Stimulated activated CD8-positive, alpha-beta memory T cell treated with anti-CD3 and anti-CD28 coated beads, Interleukin-15, amount 100 ng/mL, for 48 hours (primary cell): ENCODE data around the gene CFAP46.
"Not testable (repeated sequence)": the region's sequence is repeated elsewhere in the genome, so short reads cannot be mapped to it uniquely, and the experiment has no call there.

ENCODE experiments used
- DNase-seq, 2 donors: peaks; one replicate each; pipeline ENCODE4 v3.0.0-alpha.2; 2020; ENCODE audit warnings: low read depth in 2 of 2

Gene CFAP46

DNA sequence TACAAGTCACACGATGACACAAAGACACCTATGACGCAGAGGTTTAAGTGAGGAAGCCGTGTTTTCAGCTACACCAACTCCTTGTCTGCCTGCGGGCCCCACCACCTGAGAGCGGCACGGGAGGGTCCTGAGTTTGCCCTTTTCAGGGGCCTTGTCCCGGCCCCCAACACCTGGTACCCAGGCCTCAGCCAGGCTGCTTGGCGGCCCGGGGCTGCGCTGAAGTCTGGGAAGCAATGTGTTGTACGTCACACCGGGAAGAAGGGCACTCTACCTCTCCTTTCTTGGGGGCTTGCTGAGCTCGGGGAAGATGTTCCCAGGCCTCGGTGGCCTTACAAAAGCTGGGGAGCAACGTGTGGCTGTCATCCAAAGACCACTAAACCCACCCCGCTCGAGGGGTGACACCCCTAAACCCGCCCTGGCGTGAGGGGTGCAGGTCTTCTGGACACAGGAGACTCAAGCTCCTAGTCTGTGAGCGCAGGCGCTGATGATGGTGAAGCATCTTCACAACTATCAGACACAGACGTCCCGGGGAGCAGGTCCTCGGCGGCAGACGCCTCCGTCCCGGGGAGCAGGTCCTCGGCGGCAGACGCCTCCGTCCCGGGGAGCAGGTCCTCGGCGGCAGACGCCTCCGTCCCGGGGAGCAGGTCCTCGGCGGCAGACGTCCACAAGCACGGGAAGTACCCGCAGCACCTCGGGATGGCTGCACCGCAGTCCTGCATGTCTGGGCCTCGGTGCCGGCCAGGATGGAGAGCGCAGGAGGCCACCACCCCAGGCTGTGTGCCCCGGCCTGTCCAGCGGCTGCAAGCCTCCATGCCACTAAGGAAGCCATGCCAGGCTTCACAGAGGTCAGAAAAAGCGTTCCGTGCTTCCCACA, 15.4 kb downstream of the CFAP46 start:
- no peak for DNase-seq

DNA sequence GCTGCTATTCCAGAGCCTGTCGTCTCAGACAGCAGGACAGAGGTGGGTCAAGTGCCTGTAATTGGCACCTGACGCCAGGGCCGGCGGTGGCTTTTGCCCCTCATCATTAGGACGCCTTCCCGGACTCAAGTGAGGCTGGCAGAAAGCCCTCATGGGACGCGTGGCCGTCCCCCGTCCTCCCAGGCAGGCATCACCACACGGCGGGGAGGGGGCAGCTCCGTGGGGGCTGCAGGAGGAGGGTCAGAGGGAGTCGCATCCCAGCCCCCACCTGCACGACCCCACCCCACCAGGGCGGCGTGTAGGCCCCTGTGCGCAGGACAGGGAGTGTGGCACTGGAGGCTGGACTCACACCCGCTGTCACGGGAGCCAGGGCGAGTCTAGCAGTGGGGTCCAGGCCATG, 16.3 kb downstream of the CFAP46 start:
- no peak for DNase-seq

DNA sequence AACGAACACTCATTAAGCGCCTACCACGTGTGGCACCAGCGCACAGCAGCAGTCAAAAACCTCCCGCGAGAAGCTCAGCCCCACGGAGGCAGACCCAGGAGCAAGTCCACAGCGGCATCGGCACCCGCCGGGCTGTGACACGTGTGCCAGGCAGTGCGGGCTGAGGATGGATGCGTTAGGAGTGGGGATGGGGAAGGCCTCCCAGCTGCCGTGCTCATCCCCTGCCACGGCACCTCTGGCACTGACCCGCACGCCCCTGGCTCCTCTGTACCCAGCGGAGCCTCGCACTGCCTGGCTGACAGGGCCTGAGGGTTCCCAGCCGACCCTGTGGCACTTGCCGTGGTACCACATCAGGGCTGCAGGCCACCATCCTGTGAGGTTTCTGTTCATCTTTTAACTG, 16.8 kb downstream of the CFAP46 start:
- DNase-seq = no peak

DNA sequence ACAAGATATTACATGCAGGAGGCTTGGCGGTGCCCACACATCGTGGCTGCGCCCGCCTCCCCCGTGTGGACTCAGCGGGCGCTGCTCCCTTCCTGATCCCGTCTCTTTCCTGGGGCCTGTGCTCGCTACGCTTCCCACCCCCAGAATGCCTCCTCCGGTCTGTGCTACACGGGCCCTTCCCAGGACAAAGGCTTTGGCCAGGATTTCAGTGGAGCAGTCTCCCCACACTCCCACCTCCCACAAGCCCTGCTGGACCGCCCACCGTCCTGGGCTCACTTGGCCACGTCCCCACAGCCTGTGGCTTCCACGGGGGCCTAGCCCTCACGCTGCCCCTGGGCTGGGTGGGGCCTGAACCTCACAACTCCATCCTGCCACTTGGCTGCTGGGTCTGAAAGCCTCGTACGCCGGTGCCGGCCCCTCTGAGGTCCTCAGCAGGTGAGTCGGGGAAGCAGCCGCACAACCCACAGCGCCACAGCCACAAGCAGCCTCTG, 17.3 kb downstream of the CFAP46 start:
- no peak for DNase-seq

DNA sequence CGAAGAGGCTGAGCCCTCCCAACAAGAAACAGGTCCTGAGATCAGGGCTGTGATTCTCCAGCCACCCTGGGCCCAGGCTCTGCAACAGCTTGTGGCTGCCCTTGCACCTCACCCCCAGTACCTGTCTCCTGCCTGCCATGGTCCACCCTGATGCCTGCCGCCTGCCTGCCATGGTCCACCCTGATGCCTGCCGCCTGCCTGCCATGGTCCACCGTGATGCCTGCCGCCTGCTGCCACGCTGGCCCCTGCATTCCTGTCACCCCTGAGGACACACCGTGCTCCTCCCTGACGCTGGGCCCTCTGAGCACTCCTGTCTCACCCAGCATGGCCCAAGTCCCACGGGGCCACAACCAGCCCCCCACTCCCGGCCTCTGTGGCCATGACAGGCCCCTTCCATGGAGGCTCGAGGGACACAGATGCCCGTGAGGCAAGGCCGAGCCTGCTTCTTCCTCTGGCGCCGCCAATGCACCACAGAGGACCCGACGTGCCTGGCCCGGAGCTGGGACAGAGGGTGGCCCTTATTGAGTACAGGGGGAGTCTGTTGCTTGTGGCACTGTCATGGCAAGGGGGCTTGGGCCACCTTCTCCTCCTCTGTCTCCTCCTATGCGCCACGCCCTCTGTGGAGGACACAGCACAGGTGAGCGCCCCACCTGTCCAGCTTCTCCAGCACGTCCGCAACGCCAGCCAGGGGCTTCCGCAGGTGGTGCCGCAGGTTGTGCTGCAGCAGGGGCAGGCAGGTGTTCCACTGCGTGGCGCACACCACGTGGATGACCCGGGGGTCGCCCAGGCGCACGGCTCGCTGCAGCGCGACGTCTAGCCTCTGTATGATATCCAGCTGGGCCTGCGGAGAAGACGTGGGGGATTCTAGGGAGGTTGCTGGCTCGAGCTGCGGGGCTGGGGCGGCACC, 18.1 kb downstream of the CFAP46 start:
- no peak for DNase-seq

DNA sequence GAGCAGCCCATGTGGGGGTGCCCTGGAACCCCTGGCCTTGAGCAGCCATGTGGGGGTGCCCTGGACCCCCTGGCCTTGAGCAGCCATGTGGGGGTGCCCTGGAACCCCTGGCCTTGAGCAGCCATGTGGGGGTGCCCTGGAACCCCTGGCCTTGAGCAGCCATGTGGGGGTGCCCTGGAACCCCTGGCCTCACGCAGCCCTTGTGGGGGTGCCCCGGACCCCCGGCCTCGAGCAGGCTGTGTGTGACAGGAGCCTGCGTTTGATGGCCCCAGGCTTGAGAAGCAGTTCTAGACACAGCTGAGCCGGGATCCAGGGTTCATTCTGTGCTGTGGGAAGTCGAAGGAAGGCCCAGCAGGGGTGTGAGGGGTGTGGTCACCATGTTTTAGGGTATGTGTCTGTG, 19.0 kb downstream of the CFAP46 start:
- not testable (repeated sequence) for DNase-seq

DNA sequence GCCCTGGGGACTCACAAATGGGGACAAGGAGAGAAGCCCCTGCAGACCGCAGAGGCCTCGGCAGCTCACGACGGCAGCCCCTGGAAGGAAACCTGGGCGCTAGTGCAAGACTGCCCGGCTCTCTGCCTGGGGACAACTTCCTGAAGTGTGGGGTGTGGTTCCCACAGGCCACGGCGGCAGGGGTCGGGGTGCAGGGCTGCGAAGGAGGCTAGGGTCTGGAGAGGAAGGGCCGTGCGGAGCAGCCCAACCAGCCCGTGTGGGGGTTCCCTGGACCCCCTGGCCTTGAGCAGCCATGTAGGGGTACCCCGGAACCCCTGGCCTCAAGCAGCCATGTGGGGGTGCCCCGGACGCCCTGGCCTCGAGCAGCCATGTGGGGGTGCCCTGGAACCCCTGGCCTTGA, 19.5 kb downstream of the CFAP46 start:
- DNase-seq = no peak

DNA sequence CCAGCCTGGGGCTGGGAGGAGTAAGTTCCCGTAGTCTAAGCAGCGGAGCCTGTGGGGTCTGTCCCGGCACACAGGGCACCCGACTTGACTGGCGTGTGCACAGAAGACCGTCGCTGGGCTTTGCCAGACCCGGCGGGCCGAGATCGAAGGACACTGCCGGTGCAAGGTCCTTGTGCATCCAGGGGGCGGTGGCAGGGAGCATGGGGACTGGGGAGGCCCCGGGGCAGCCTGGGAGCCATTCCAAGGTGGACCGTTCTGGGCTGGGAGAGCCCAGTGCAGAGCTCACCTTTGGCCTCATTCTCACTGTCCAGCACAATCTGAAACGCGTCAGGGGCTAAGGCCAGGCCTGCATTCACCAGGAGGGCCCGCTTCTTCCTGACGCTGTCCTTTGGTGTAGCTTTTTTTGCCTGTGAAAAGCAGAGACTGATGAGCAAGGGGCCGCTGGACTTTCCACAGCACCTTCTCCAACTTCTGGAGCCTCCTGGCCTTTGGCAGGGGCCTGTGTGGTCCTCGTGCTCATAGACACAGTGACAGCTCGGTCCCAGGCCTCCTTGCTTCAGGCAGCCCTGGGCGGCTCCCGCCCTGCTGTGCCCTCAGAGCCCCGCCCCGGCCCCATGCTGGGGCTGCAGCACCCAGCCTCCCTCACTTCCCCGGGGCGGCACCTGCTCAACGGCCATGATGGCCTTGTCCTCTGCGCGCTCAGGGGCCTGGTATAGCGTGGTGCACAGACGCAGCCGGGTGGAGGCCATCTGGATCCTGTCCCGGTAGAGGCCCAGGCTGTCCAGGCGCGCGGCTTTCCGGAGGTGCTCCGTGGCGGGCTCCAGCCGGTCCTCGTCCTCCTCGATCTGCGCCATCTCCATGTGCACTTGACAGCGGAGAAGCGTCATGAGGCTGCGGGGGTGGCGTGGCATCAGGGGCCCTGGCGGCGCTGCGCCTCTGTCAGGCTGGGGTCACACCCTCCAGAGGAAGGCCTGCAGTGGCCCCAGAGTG, 20.3 kb downstream of the CFAP46 start:
- DNase-seq = no peak

DNA sequence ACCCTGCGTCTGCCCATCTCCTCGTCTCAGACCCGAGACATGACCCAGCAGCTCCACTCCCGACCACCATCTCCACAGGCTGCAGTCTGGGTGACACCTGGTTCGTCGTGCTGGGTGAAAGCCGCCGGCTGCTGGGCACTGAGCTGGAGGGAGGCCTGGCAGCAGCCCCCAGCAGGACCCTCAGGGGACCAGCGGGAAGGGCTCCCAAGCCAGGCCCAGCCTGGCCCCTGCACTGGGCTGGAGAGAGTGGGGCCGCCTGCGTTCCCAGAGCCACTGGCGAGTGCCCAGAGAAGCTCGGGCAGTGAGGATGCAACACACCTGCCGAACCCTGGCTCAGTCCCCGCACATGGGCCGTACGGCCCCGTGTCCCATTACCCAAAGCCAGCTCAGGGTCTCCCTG, 21.3 kb downstream of the CFAP46 start:
- no peak for DNase-seq

DNA sequence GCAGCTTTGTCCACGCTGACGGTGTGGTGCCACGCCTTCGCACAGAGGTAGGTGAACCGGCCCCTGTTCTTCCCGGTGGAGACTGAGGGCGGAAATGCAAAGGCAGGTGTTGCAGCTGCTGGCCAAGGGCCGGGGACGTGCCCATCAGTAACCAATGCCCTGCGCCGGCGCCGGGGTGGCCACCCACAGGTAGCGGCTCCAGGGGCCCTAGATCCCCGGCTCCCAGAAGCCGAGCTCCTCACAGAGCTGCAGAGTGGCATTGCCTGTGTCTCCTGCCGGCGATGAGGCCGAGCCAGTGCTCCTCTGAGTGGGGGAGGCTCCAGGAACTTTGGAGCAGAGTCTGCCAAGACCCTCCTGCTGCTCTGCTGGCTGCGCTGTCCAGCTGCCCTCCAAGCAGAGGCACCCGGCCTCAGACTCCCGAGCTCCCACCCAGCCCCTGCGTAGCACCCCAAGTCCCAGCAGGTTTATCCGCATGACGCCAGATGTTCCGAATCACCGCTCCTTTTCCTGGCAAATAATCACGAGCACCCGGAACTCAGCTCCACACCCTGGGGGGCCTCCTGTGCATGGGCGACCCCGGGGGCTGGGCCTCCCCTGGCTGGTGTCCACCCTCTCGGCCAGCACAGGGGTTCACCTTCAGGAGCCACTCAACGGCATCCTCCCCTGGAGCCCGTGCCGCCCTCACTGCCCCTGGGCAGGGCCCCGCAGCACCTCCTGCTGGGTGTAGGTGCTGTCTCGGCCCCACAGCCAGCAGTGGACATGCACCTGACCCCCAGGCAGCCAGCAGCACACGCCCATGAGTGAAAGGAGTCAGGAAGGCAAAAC, 22.1 kb downstream of the CFAP46 start:
- no peak for DNase-seq

DNA sequence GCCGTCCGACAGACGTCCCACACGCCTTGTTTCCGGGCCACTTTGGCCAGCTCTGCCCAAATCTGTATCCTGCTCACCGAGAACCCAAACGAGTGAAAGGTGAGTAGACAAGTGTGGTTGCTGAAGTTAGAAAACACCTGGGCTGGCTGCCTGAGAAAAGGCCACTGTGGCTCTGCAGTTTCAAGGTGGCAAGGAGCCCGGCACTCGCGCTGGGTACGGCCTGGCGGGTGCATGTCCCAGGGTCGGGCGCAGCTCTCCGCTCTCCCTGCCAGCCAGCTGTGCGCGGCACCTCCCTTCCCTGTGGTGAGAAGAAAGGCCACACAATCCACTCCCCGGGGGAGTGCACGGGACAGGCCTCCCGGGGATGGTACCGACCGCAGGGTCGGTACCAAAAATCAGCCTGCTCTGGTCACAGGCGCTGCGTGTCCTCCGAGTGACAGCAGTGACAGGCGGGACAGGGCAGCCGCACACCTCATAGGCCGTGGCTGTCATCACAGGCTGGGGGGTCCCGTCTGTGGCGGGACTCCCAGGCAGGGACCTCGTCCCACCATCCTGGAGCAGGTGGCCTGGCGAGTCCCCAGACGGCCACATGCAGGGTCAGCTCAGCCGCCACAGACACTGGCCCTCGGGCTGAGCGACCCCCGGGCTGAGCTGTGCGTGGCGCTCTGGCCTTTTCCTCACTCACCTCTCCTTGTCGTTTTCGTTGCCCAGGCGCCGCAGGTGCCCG, 22.8 kb downstream of the CFAP46 start:
- DNase-seq = no peak

DNA sequence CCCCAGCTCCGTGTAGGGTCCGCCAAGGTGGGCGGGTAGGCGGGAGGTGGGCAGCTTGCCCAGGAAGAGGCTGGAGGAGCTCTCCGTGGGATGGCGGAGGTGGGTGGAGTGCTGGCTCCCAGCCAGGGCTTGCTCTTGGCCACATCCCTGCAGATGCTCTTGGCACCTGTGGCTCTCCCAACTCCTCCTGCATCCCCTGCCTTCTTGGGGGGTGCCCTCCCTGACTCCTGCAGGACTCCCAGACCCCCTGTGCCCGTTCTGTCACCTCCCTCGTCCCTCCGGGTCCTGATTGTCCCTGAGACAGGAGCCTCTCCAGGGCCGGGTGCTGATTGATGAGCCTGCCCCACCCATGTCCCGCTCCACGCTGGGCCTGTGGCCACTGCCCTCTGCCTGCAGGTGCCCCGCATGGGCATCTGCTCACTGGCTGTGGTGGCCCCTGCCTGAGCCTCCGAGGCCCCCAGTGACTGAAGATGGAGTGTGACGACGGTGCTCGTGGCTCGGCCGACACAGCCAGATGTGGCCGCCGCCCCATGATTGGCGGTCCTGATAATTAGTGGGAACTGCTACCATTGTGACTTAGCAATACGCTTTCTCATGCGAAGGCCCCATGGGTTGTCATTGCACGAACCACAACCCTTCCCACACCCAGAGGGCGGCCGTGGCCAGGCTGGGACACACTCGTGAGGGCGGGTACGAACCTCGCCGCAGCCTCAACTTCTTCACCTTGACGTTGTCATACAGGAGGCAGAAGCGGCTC, 23.6 kb downstream of the CFAP46 start:
- DNase-seq = no peak

DNA sequence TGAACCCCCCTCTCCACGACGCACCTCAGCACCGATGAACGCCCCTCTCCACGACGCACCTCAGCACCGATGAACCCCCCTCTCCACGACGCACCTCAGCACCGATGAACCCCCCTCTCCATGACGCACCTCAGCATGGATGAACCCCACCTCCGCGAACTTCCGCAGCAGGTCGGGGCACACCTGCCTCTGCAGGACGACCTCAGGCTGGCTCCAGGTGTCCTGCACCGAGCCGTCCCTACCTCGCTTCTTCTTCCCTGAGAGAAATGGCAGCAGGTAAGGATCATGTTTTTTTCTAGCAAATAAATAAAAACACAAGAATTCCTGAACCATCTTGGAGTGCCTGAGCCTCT, 24.1 kb downstream of the CFAP46 start:
- no peak for DNase-seq

DNA sequence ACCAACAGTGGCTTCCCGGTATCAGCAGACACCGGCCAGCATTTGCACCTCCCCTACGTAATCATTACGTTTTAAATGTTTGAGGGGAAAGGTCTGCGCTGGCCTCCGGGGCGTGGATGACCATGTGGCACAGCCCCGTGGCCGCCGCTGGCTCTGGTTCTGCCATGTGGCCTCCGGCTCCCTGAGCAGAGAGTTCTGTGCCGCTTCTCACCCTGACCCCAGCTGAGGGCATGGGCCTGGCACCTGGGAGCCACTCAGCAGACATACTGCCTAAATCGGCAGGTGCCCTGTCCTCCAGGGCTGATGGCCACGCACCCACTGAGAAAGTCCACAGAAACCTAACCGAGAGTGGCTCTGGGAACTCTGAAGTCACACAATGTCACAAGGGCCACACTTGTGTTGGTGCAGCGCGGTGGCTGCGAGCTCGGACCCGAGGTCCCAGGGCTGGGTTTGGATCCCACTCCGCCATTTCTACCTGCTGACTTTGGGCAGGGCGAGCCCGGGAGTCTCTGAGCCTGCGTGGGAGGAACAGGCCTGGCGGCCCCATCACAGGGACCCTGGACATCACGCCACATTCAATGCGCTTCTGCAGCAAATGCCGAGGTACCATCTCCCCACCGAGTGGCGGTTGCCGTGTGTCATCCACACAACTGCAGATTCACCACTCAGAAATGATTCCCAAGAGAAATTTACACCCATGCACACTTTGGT, 25.3 kb downstream of the CFAP46 start:
- no peak for DNase-seq

DNA sequence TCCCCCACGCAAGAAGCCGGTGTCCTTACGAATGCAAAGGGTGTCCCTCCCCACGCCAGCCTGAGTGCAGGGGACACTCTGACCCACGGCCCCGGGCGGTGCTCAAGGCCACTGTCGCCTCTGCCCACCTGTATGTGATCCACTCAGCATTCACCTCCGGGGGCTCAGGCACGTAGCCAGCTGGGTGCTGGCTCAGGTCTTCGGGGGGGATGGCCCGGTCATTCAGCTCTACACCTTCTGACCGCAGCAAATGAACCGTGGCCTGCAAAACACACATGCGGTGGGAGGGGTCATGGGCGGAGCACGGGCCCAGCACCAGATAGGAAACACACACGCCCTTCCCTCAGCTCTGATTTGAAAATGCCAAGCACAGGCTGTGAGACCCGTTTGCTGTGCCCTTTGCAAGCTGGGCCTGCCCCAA, 25.9 kb downstream of the CFAP46 start:
- DNase-seq = no peak

DNA sequence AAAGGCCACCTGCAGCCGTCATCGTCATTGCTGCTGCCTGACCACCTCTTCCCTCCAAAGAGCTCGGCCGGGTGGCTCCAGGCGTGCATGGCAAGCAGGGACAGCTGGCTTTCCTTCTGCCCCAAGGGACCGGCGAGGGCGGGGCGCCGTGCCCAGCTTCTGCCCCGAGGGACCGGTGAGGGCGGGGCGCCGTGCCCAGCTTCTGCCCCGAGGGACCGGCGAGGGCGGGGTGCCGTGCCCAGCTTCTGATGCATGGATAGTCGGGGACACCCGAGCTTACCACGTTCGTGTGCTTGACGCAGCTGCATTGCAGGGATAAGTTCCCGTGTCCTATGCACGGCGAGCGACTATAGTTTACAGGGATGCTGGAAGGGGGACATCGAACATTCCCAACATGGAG, 27.0 kb downstream of the CFAP46 start:
- no peak for DNase-seq

DNA sequence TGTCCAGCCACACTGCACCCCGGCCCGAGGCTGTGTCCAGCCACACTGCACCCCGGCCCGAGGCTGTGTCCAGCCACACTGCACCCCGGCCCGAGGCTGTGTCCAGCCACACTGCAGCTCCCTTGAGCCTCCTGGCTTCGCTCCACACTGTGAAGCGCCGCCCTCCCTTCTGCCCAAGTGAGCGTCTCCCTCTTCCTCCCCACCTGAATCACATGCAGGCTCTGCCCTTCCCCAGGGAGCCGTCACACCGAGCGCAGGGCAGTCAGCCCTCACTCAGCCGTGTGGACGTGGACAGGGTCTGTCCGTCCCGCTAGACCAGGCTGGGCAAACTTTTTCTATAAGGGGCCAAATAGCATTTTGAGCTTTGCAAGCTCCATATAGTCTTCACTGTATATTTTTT, 27.6 kb downstream of the CFAP46 start:
- no peak for DNase-seq

DNA sequence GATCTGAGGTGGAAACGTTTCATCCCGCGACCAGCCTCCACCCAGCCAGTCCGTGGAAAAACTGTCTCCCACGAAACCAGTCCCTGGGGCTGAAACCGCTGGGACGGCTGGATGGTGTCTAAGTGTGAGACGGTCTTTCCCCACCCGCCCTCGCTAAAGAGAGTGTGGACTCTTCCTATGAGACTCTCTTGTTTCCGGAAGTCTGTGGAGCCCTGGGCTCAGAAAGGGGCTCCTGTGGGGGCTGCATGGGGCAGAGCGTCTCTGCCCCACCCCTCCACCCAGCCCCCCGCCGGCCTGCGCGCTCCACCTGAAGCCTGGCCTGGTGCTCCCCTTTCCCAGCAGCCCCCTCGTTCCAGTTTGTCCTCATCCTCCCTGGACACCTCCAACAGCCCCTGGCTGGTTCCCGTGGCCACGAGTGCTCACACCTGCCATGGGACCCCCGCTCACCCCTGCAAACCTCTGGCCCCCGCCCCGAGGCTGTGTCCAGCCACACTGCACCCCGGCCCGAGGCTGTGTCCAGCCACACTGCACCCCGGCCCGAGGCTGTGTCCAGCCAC, 28.7 kb downstream of the CFAP46 start:
- DNase-seq = no peak
